Activated CD8-positive, alpha-beta T cell treated with anti-CD3 and anti-CD28 coated beads for 36 hours (primary cell): ENCODE results near the gene MRPS6. TPM values are rescaled to one million over a fixed set of nuclear protein-coding genes. Genes with fewer than 3 reads are reported as not detected.

Experiments used
- ATAC-seq: fragments of 200-7000 bp; cut with Tn5 transposase; one replicate; pipeline ENCODE4 v1.10.0; 2021; ENCODE audit warnings: mild to moderate bottlenecking, moderate library complexity
- CTCF ChIA-PET: fragments of 350-600 bp; sonication (Branson Sonifier 250); formaldehyde crosslinking; loops from one replicate; lab custom pipeline; 2021; ENCODE audit warnings: antibody characterized with exemption; lab: Charles Lee
- POLR2A ChIA-PET: fragments of 350-600 bp; sonication (Branson Sonifier 250); formaldehyde crosslinking; loops from one replicate; lab custom pipeline; 2021; ENCODE audit warnings: antibody characterized with exemption; lab: Charles Lee
- DNase-seq: peaks from one replicate; pipeline ENCODE4 v3.0.0-alpha.2; 2020
- H3K27ac Mint-ChIP-seq: one replicate; pipeline ENCODE4 v1.8.0; 2021; ENCODE audit warnings: mild to moderate bottlenecking, mixed read lengths
- H3K27me3 Mint-ChIP-seq: one replicate; pipeline ENCODE4 v1.8.0; 2021; ENCODE audit warnings: mixed read lengths
- H3K36me3 Mint-ChIP-seq: one replicate; pipeline ENCODE4 v1.8.0; 2021; ENCODE audit warnings: low read depth, mixed read lengths
- H3K4me1 Mint-ChIP-seq: one replicate; pipeline ENCODE4 v1.8.0; 2021; ENCODE audit warnings: low read depth, mixed read lengths
- H3K4me3 Mint-ChIP-seq: one replicate; pipeline ENCODE4 v1.8.0; 2021; ENCODE audit warnings: mild to moderate bottlenecking, moderate library complexity, mixed read lengths
- H3K9me3 Mint-ChIP-seq: one replicate; pipeline ENCODE4 v1.8.0; 2021; ENCODE audit warnings: mixed read lengths
- intact Hi-C: fragments of 100-400 bp; cut with micrococcal nuclease; formaldehyde crosslinking; loops from one replicate; pipeline ENCODE4 v1.10.0; 2022
- total RNA-seq, 2 experiments: library from RNA; stranded (reverse); gene quantifications; one replicate each; pipeline ENCODE4 v1.2.3, GENCODE V29; 2021
- TF ChIP-seq, protein P1 (sequence below): fragments of 200-600 bp; IDR thresholded peaks from one replicate; pipeline ENCODE4 v1.8.0; 2022; ENCODE audit warnings: antibody characterized with exemption, mild to moderate bottlenecking

The MRPS6 gene
- total RNA-seq, 2 experiments from 2014 or later: 93.9 to 95.2 TPM

DNA sequence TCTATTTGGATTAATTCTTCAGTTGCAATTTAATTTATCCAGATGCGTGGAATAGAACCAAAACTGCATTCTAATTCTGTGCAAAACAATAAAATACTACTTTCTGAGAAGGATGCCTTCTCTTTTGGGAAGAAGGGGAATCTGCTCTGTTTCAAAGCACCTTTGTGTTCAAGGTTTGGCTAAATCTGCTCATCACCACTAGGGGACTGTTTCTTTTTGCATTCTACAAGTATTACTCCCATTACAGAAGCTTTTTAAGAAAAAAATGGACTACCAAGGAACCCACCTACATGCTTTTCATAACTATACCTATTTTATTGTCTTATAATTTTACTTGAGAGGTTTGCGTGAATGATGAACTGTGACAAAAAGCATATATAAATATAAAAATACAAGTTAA lies 18.2 kb downstream of the MRPS6 start:
- no peaks in the 10 kb centered on the region for H3K27me3 Mint-ChIP-seq
- POLR2A ChIA-PET: interaction anchor here (0.9 to 2.7 kb wide), 3 partner anchors 63 to 144 kb away, joined by 3 to 11 read pairs (median 5); no protein-coding TSS in a partner anchor
- DNase-seq (no peak), ATAC-seq (no peak)
- H3K4me3 Mint-ChIP-seq: no peak overlapping the region
- peaks cover 50% of the 10 kb centered on the region for H3K36me3 Mint-ChIP-seq
- H3K9me3 Mint-ChIP-seq: no peaks in the 10 kb centered on the region
- intact Hi-C loops: no loop called here
- peak overlapping the region; percentile 47 for H3K27ac Mint-ChIP-seq
- CTCF ChIA-PET: interaction anchor here (1.0 to 4.7 kb wide), 16 partner anchors 9 to 168 kb away, joined by 3 to 40 read pairs (median 4); partner anchors contain the start of genes MRPS6 and SLC5A3
- TF ChIP-seq, protein P1, sequence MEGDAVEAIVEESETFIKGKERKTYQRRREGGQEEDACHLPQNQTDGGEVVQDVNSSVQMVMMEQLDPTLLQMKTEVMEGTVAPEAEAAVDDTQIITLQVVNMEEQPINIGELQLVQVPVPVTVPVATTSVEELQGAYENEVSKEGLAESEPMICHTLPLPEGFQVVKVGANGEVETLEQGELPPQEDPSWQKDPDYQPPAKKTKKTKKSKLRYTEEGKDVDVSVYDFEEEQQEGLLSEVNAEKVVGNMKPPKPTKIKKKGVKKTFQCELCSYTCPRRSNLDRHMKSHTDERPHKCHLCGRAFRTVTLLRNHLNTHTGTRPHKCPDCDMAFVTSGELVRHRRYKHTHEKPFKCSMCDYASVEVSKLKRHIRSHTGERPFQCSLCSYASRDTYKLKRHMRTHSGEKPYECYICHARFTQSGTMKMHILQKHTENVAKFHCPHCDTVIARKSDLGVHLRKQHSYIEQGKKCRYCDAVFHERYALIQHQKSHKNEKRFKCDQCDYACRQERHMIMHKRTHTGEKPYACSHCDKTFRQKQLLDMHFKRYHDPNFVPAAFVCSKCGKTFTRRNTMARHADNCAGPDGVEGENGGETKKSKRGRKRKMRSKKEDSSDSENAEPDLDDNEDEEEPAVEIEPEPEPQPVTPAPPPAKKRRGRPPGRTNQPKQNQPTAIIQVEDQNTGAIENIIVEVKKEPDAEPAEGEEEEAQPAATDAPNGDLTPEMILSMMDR: peak; percentile 43
- H3K4me1 Mint-ChIP-seq: peaks cover 57% of the 10 kb centered on the region

DNA sequence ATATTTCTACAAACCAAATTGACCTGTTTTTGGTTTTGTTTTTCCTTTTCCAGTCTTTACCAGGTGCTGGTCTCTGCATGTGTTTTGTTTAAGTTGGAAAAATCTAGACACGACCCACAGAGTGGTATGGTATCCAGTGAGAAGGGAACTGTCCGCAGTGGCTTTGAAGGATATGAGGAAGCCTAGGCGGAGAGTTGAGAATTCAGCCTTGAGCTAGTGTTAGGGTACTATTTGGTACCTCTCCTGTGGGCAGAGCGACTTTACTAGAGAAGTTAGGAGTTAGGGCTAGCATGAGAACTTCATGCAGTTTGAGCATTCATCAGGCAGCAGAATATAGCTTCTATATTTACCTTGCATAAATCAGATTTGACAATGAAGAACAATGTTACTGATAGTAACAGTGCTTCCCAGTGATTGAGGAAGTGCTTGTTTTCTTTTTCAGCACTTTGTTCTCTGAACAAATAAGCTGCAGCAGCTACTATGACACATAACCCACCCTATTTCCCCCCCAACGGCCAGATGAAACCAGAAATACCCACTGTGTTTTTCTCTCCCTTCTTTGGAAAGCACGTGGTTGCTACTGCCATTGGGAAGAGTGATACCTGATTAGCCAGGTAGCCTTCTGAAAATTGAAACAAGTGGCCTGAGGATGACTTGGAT lies 19.0 kb downstream of the MRPS6 start:
- H3K4me3 Mint-ChIP-seq: no peak overlapping the region
- H3K36me3 Mint-ChIP-seq: peaks cover 58% of the 10 kb centered on the region
- intact Hi-C loops: no loop called here
- H3K27ac Mint-ChIP-seq: peak overlapping the region; percentile 73
- peaks cover 65% of the 10 kb centered on the region for H3K4me1 Mint-ChIP-seq
- ATAC-seq: peak; percentile 60
- H3K27me3 Mint-ChIP-seq: no peaks in the 10 kb centered on the region
- DNase-seq: peak; percentile 31
- H3K9me3 Mint-ChIP-seq: no peaks in the 10 kb centered on the region
- ChIA-PET POLR2A (interaction anchor here (0.9 to 2.7 kb wide), 5 partner anchors 18 to 145 kb away, joined by 3 to 11 read pairs (median 3); partner anchors contain the start of genes MRPS6 and SLC5A3), CTCF (interaction anchor here (0.8 to 4.7 kb wide), 24 partner anchors 9 to 258 kb away, joined by 3 to 40 read pairs (median 4); partner anchors contain the start of genes MRPS6 and SLC5A3)
- TF ChIP-seq, protein P1: no peak

GRCh38 chr21:34093083-34093482 lies 19.7 kb downstream of the MRPS6 start:
- Mint-ChIP-seq H3K4me3 (no peak overlapping the region), H3K27ac (peak overlapping the region; percentile 34), H3K27me3 (no peaks in the 10 kb centered on the region), H3K4me1 (peaks cover 70% of the 10 kb centered on the region), H3K36me3 (peaks cover 63% of the 10 kb centered on the region), H3K9me3 (no peaks in the 10 kb centered on the region)
- ChIA-PET POLR2A (interaction anchor here (0.9 to 1.0 kb wide), 4 partner anchors 19 to 178 kb away, joined by 3 to 4 read pairs (median 3); partner anchors contain the start of genes MRPS6 and SLC5A3), CTCF (interaction anchor here (0.7 to 4.7 kb wide), 20 partner anchors 8 to 257 kb away, joined by 3 to 40 read pairs (median 4); no protein-coding TSS in a partner anchor)
- intact Hi-C loops: no loop called here
- ATAC-seq: no peak
- no peak for DNase-seq
- TF ChIP-seq, protein P1: no peak

GRCh38 chr21:34094949-34095348 lies 21.6 kb downstream of the MRPS6 start:
- no peaks in the 10 kb centered on the region for H3K9me3 Mint-ChIP-seq
- TF ChIP-seq, protein P1: no peak
- no peaks in the 10 kb centered on the region for H3K27me3 Mint-ChIP-seq
- peaks cover 74% of the 10 kb centered on the region for H3K36me3 Mint-ChIP-seq
- CTCF ChIA-PET: interaction anchor here (1.0 to 1.4 kb wide), 3 partner anchors 8 to 171 kb away, joined by 3 to 7 read pairs (median 4); no protein-coding TSS in a partner anchor
- POLR2A ChIA-PET: interaction anchor here (0.6 to 1.8 kb wide), 2 partner anchors 9 to 66 kb away, joined by 3 to 4 read pairs; no protein-coding TSS in a partner anchor
- ATAC-seq (no peak), DNase-seq (no peak)
- H3K27ac Mint-ChIP-seq: no peak overlapping the region
- no peak overlapping the region for H3K4me3 Mint-ChIP-seq
- H3K4me1 Mint-ChIP-seq: peaks cover 78% of the 10 kb centered on the region
- intact Hi-C loops: no loop called here

- ChIA-PET POLR2A (no interaction called here), CTCF (no interaction called here)
- intact Hi-C loops: no loop called here
- H3K4me1 Mint-ChIP-seq: peaks cover 82% of the 10 kb centered on the region
- no peak overlapping the region for H3K27ac Mint-ChIP-seq
- H3K36me3 Mint-ChIP-seq: peaks cover 86% of the 10 kb centered on the region
- no peak overlapping the region for H3K4me3 Mint-ChIP-seq
- no peaks in the 10 kb centered on the region for H3K27me3 Mint-ChIP-seq
- TF ChIP-seq, protein P1: no peak
- DNase-seq (no peak), ATAC-seq (no peak)
- H3K9me3 Mint-ChIP-seq: no peaks in the 10 kb centered on the region
These were observed 24.1 kb downstream of the MRPS6 start for GRCh38 chr21:34097442-34097841.
